HepG2 (cell line): Measurements from ENCODE around the gene CENPL. TPM values are rescaled to one million over a fixed set of nuclear protein-coding genes. Genes with fewer than 3 reads are reported as not detected.

Experiments used
- ATAC-seq: fragments of 200-7000 bp; cut with Tn5 transposase; 3 replicates; pipeline ENCODE4 v1.9.1; 2020; ENCODE audit warnings: mild to moderate bottlenecking, moderate library complexity
- BruUV-seq: library from RNA; stranded (reverse); fragments of 400-500 nt; replicated peaks from 2 replicates; lab custom pipeline; 2021; lab: Mats Ljungman, UMichigan
- CTCF ChIA-PET: fragments of 300-600 bp; formaldehyde crosslinking; extraction: SDS; loops from one replicate; lab custom pipeline; 2021; ENCODE audit warnings: low total read pairs, inconsistent platforms, low intra/inter-chr PET ratio; lab: Yijun Ruan, JAX
- POLR2A ChIA-PET: fragments of 350-600 bp; sonication (Branson Sonifier 250); formaldehyde crosslinking; loops from one replicate; lab custom pipeline; 2020; ENCODE audit warnings: antibody characterized with exemption, inconsistent platforms; lab: Yijun Ruan, JAX
- DNase-seq: peaks from one replicate; pipeline ENCODE4 v3.0.0-alpha.2; 2015; ENCODE audit warnings: low spot score
- FAIRE-seq: peaks from 3 replicates; lab custom pipeline; 2011; peaks lifted over from hg19 to GRCh38; lab: Jason Lieb, UNC
- H2AFZ ChIP-seq: one replicate; pipeline ENCODE4 v1.6.1; 2011; ENCODE audit warnings: low read length, inconsistent platforms
- H3K27ac ChIP-seq: fragments of 300-600 bp; 3 replicates; pipeline ENCODE4 v1.8.0; 2011; ENCODE audit warnings: mixed run types, mild to moderate bottlenecking, mixed read lengths, low read length, inconsistent platforms; ENCODE audit not compliant: insufficient read depth; ENCODE audit errors: extremely low read length
- H3K27me3 ChIP-seq, 2 experiments: fragments of 200-600 bp in 1 of 2; 2 replicates in 1 of 2; 3 replicates in 1 of 2; pipeline versions ENCODE4 v1.6.0 to v1.8.0; 2011; ENCODE audit warnings: low read length in 2 of 2, mild to moderate bottlenecking in 2 of 2, moderate library complexity in 2 of 2, inconsistent platforms in 1 of 2; ENCODE audit not compliant: insufficient read depth in 2 of 2, control insufficient read depth in 1 of 2
- H3K36me3 ChIP-seq, 2 experiments: fragments of 200-600 bp in 1 of 2; replicated peaks in 1 of 2; 2 replicates in 1 of 2; 3 replicates in 1 of 2; pipeline versions ENCODE4 v1.5.1 to v1.8.0; 2011; ENCODE audit warnings: low read length in 2 of 2, inconsistent platforms in 1 of 2; ENCODE audit not compliant: insufficient read depth in 2 of 2, control insufficient read depth in 1 of 2
- H3K4me1 ChIP-seq: 2 replicates; pipeline ENCODE4 v1.5.1; 2012; ENCODE audit warnings: low read length, inconsistent platforms; ENCODE audit not compliant: insufficient read depth
- H3K4me2 ChIP-seq: 2 replicates; pipeline ENCODE4 v1.6.0; 2011; ENCODE audit warnings: low read depth, low read length, inconsistent platforms
- H3K4me3 ChIP-seq, 3 experiments: fragments of 200-600 bp in 1 of 3; sonication (generic), shearing (Covaris generic) in 1 of 3; replicated peaks in 1 of 3; 2 replicates each; pipeline ENCODE4 v1.5.1; 2011 to 2016; ENCODE audit warnings: low read length in 3 of 3, inconsistent platforms in 2 of 3, low read depth in 2 of 3, mild to moderate bottlenecking in 2 of 3, control low read depth in 1 of 3, mixed read lengths in 1 of 3; ENCODE audit not compliant: insufficient read depth in 1 of 3
- H3K79me2 ChIP-seq: one replicate; pipeline ENCODE4 v1.6.1; 2011; ENCODE audit warnings: low read length, inconsistent platforms; ENCODE audit not compliant: insufficient read depth
- H3K9ac ChIP-seq: 2 replicates; pipeline ENCODE4 v1.6.0; 2011; ENCODE audit warnings: mild to moderate bottlenecking, low read depth, low read length, inconsistent platforms; ENCODE audit not compliant: insufficient read depth
- H3K9me3 ChIP-seq: 2 replicates; pipeline ENCODE4 v1.5.1; 2012; ENCODE audit warnings: mild to moderate bottlenecking, low read length
- H4K20me1 ChIP-seq: 2 replicates; pipeline ENCODE4 v1.6.0; 2011; ENCODE audit warnings: inconsistent platforms, mild to moderate bottlenecking, low read length, moderate library complexity; ENCODE audit not compliant: insufficient read depth
- BCLAF1 ChIP-seq: fragments of 450-650 bp; IDR thresholded peaks from 2 replicates; pipeline ENCODE4 v1.6.1; 2017; ENCODE audit warnings: mild to moderate bottlenecking
- JUN ChIP-seq: sonication (generic); formaldehyde crosslinking; IDR thresholded peaks from 2 replicates; pipeline ENCODE4 v1.4.0; 2020; ENCODE audit warnings: mild to moderate bottlenecking, missing genetic modification reagents
- NCOA1 ChIP-seq: sonication (generic); formaldehyde crosslinking; IDR thresholded peaks from 2 replicates; pipeline ENCODE4 v1.9.0; 2021; ENCODE audit warnings: missing genetic modification reagents
- RERE ChIP-seq: IDR thresholded peaks from 2 replicates; pipeline ENCODE4 v1.6.1; 2016; ENCODE audit warnings: low read depth, missing genetic modification reagents, missing compliant biosample characterization
- ZNF609 ChIP-seq: sonication (generic); formaldehyde crosslinking; IDR thresholded peaks from 2 replicates; pipeline ENCODE4 v1.4.0; 2020; ENCODE audit warnings: mild to moderate bottlenecking, missing genetic modification reagents, borderline replicate concordance
- in situ Hi-C: cut with HindIII; loops from 2 replicates; pipeline ENCODE4 v1.10.0; 2017; ENCODE audit warnings: low pct_unique_long_range_greater_than_20kb; ENCODE audit not compliant: extremely low pct_ligation_motif_present
- intact Hi-C: fragments of 100-400 bp; cut with micrococcal nuclease; formaldehyde crosslinking; loops from one replicate; pipeline ENCODE4 v1.10.0; 2022; ENCODE audit not compliant: unreplicated experiment
- polyA plus RNA-seq, 8 experiments: library from polyadenylated mRNA; depleted of rRNA in 3 of 8; stranded (reverse) in 7 of 8; unstranded in 1 of 8; fragments of >200 nt; fragmentation: Illumina TruSeq in 4 of 8; extraction: Trizol in 4 of 8; gene quantifications; 2 replicates each; pipeline versions ENCODE4 v1.2.1 to v1.2.3, GENCODE V29; 2011 to 2016; ENCODE audit warnings: low read depth in 4 of 8, missing spikeins in 1 of 8, mixed read lengths in 1 of 8; ENCODE audit not compliant: insufficient read depth in 1 of 8
- total RNA-seq, 5 experiments: library from RNA; depleted of rRNA; stranded (reverse); fragments of >200 nt; fragmentation: Illumina TruSeq; extraction: Trizol; gene quantifications; 2 replicates each; pipeline ENCODE4 v1.2.3, GENCODE V29; 2016; ENCODE audit warnings: low read depth in 1 of 5

CENPL gene
- total and polyA plus RNA-seq, 2 of the 13 experiments (the other 11 are each of a cell fraction or from before 2014, with no cell fraction given) = 4.4 to 14.2 TPM

- no peak overlapping the region for H3K4me3 ChIP-seq
- CTCF ChIA-PET = no interaction called here
- DNase-seq (no peak), FAIRE-seq (no peak), ATAC-seq (no peak)
- in situ Hi-C loops = no loop called here
- no peak overlapping the region for H3K4me2 ChIP-seq
- TF ChIP-seq JUN (no peak), BCLAF1 (no peak), ZNF609 (CRISPR knock-in tag) (no peak), NCOA1 (CRISPR knock-in tag) (no peak), RERE (CRISPR knock-in tag) (no peak)
- intact Hi-C loops = no loop called here
- no peaks in the 10 kb centered on the region for H4K20me1 ChIP-seq
- BruUV-seq = no TSS peak
- no peak overlapping the region for H3K9ac ChIP-seq
- H3K27ac ChIP-seq = no peak overlapping the region
- H3K36me3 ChIP-seq = peaks cover 2 to 9% of the 10 kb centered on the region in 2 experiments; a peak in 4 of 5 replicates
- H3K79me2 ChIP-seq = no peaks in the 10 kb centered on the region
- 0 out of 2 replicates have a peak, but pooled peaks cover 5% of the 10 kb centered on the region for H3K9me3 ChIP-seq
- POLR2A ChIA-PET = no interaction called here
- H3K4me1 ChIP-seq = no peaks in the 10 kb centered on the region
- H3K27me3 ChIP-seq = no peaks in the 10 kb centered on the region
- H2AFZ ChIP-seq = no peak overlapping the region
Measured at GRCh38 chr1:173798078-173798477, 26.6 kb downstream of the CENPL start.
